ENCODE measurements around the gene FOXN4.

- TF ChIP-seq CTCF (IDR thresholded peaks at IDR 0.05) (no peak), POLR2A (IDR thresholded peaks at IDR 0.05) (no peak)
These were observed 76.4 kb downstream of the FOXN4 start for GRCh38 chr12:109232731-109233130.

Data from vagina (tissue), 2 donors.